Activated CD8-positive, alpha-beta memory T cell treated with anti-CD3 and anti-CD28 coated beads, Interleukin-2, amount 50 U/mL, for 48 hours (primary cell): Measurements from ENCODE around the gene SRSF2.
"Not testable (repeated sequence)": the region's sequence is repeated elsewhere in the genome, so short reads cannot be mapped to it uniquely, and the experiment has no call there.

Source experiments
- DNase-seq: peaks from one replicate; pipeline ENCODE4 v3.0.0-alpha.2; 2020

The SRSF2 gene

DNA sequence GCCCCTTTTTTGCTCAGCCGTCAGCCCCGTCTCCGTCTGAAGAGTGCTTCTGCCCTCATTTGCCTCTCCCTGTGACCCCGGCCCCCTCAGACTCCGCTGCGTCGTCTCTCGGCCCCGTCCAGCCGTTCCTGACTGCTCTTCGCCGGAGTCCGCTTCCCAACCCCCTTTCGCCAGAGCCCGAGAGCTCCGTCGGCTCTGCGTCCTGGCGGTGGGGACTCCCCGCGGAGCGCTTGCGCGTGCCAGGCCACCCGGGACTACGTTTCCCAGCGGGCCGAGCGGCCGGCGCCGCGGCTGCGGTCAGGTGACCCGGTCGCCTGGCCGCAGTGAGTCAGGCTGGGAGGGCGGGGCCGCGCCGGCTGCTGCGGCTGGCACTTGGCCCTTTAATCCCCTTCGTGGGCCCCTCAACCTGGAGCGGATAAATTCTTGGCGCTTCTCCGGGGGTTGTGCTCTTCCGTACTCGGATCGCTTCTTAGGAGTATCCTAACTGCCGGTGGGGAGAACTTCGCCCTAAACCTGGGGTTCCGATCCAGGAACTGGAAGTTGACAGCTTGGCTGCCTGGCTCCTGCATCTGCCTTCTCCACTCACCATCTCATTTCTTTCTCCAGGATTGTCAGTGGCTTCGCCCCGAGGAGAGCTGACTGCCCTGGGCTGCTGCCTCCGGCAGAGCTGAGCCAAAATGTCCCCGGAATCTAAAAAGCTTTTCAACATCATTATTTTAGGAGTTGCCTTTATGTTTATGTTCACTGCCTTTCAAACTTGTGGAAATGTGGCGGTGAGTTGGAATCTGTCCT is 741 bp upstream of the SRSF2 start, which contains the start of gene MFSD11:
TSS of gene MFSD11 (plus strand) at position 444 of the 792 bp plus-strand sequence. CDS start at position 678, 234 bp downstream.
- DNase-seq, result peak; percentile 94

DNA sequence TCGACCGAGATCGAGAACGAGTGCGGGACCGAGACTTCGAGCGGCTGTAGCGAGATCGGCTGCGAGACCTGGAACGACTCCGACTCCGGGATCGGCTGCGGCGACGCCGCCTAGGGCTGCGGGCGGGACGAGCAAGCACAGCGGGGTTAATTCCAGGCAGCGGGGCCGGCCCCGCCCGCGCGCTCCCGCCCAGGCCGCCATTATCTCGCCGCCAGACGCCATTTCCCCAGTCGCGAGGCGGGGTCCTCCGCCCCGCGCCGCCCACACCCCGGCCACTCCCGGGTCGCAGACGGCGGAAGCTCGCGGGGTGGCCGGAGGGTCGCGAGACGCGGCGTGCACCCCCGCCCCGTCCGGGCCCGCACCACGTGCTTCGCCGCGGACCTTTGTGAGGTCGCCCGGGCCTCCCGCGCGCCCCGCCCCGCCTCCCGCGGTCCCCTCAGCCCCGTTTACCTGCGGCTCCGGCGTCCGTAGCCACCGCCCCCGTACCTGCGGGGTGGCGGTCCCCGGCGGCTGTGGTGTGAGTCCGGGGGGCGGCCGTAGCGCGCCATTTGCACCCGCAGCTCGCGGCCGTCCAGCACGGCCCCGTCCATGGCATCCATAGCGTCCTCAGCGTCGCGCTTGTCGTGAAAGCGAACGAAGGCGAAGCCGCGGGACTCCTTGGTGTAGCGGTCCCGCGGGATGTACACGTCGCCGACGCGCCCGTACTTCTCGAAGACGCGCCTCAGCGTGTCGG is 616 bp downstream of the SRSF2 start:
- DNase-seq, result peak; percentile 84

DNA sequence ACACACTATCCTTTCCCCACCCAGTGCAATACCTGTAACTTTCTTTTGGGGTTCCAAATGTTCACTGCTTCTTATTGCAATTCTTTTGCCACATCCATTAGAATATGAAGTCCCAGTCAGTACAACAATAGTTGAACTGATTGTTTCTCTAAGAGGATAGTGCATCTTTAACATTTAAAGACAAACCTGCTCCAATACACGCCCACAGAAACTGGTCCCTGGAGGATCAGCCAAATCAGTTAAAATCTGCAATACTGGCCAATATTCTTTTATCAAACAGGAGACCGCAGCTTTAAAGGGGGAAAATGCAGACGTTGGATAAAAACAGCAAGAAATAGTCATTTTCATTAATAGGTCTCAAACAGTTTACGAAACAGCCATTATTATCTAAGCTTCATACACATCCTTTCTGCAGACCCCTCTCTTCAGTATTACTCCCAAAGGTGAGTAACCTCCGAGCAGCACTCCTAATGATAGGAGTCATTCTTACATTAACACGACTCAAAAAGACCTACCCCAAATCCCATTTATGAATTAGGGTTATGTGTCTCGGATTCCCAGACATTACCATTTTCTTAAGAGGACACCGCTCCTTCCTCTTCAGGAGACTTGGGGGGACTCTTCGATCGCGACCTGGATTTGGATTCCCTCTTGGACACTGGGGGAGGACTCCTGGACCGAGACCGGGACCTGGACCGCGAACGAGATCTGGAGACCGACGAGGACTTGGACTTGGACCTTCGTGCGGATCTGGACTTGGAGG is 1.4 kb downstream of the SRSF2 start:
- DNase-seq, result no peak

DNA sequence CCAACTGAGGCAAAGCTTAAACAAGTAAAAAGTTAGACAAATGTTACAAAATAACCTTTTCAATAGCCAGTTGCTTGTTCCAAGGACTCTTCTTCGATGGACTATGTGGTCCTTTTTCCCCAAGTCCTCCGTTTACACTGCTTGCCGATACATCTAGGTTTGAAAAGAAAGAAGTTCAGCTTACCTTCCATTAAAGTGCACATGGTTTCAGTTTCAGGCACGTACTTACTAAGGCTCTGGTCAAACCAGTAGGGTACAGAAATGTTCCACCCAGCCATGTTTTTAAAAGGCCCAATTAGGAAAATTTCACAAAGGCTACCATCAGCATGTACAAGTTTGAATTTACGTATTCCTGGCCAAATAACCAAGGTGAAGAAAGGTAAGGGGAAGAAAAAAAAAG is 2.1 kb downstream of the SRSF2 start:
- DNase-seq, result no peak

DNA sequence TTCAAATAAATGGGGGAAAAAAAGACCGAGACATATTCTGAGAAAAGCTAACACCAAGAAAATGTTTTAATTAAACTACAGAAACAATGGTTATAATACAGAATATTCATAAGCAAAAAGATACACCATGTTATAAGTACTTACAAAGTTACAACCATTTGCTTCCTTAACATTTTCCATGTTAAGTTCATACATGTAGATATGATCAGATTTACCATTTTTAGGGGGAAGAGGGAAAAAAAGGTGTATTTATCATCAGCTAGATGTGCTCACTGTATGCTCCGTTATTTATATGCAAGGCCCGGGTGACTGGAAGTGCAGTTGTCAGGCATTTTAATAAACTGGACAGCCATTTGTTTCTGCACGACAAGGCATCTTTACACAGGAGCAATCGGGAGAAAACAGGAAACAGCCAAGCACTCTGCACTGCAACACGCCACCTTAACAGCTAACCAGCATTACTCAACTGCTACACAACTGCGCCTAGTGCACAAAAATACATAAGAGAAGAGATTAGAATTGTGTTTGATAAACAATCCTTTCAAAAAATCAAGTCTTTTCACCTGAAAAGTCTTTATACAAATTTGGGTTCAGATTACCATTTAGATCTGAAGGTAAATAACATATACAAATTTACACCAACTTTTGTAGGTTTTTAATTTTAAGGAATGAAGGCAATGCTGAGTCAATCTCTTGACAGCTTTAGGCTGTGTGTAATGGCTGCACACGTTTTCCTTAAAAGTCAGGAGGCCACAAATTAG is 2.9 kb downstream of the SRSF2 start:
- DNase-seq, result no peak

DNA sequence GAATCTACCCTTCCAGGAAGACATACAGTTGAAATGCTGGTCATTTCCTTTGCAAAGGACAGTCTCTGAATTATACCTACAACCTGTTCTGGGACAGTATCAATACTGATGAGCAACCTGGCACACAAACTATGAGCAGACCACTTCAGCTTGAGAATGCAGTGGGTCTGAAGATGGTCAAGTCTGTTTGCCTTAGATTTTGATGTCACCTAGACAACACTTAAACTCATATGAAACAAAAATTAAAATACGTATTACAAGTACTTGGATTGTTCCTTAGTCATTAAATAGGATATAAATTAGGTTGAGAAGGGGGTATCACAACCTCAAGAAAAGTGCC is 3.5 kb downstream of the SRSF2 start:
- no peak for DNase-seq

DNA sequence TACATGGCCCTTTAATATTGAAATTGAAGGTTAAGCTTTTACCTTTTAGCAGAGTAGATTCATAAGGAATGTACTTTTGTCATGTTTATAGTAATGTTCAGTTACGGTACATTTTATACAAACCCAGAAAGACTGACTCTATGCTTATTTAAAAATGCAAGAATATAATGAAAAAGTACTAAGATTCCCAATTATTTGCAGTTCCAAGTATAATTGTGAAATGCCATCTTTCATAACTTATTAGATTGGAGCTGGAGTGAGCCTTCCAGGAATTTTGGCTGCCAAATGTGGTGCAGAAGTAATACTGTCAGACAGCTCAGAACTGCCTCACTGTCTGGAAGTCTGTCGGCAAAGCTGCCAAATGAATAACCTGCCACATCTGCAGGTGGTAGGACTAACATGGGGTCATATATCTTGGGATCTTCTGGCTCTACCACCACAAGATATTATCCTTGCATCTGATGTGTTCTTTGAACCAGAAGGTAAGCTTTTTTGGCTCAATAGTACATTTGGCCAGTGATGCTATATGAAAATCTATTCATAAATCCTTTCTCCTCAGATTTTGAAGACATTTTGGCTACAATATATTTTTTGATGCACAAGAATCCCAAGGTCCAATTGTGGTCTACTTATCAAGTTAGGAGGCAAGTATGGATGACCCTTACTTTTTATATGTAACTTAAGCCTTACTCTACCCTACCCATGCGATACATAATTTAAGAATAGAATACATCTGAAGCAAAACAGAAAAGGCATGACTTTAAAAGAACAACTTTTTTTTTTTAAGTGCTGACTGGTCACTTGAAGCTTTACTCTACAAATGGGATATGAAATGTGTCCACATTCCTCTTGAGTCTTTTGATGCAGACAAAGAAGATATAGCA is 4.2 kb downstream of the SRSF2 start:
- no peak for DNase-seq

DNA sequence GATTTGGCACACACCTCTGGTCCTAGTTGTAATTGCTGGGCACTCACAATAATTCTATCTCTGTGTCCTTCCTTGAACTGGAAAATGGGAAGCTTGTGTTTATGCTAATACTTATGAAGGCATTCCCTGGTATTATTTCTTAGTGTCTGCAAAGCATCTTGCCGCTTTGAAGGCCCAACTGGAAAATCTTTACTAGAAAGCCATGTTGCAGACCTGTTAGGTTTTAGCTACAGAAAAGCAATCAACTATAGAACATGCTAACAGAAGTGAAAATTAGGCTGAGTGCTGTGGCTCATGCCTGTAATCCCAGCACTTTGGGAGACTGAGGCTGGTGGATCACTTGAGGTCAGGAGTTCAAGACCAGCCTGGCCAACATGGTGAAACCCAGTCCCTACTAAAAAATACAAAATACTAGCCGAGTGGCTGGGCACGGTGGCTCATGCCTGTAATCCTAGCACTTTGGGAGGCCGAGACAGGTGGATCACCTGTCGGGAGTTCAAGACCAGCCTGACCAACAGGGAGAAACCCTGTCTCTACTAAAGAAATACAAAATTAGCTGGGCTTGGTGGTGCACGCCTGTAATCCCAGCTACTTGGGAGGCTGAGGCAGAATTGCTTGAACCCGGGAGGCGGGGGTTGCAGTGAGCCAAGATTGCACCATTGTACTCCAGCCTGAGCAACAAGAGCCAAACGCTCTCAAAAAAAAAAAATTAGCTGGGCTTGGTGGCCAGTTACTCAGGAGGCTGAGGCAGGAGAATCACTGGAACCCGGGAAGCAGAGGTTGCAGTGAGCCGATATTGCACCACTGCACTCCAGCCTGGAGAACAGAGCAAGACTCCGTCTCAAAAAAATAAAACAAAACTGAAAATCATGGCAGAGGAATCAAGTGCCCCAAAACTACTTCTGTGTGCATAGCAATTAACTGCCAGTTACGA is 5.1 kb downstream of the SRSF2 start:
- not testable (repeated sequence) for DNase-seq

DNA sequence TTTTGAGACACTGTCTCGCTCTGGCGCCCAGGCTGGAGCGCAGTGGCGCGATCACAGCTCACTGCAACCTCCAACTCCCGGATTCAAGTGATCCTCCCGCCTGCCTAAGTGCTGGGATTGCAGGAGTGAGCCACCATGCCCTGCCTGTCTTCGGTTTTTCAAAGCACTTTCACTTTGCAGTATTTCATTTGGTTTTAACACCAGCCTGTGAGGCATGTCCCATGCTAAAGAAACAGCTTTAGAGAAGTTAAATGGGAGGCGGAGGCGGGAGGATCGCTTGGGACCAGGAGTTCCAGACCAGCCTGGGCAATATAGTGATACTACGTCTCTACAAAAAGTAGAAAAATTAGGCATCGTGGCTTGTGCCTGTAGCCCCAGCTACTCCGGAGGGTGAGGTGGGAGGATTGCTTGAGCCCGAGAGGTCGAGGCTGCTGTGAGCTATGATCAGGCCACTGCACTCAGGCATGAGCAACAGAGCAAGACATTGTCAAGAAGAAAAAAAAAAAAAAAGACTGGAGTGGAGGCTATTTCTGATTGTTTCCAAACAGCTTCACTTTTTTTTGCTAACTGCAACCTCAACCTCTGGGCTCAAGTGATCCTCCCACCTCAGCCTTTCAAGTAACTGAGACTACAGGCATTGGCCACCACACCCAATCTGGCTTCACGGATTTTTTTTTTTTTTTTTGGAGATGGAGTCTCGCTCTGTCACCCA is 9.2 kb downstream of the SRSF2 start:
- no peak for DNase-seq

DNA sequence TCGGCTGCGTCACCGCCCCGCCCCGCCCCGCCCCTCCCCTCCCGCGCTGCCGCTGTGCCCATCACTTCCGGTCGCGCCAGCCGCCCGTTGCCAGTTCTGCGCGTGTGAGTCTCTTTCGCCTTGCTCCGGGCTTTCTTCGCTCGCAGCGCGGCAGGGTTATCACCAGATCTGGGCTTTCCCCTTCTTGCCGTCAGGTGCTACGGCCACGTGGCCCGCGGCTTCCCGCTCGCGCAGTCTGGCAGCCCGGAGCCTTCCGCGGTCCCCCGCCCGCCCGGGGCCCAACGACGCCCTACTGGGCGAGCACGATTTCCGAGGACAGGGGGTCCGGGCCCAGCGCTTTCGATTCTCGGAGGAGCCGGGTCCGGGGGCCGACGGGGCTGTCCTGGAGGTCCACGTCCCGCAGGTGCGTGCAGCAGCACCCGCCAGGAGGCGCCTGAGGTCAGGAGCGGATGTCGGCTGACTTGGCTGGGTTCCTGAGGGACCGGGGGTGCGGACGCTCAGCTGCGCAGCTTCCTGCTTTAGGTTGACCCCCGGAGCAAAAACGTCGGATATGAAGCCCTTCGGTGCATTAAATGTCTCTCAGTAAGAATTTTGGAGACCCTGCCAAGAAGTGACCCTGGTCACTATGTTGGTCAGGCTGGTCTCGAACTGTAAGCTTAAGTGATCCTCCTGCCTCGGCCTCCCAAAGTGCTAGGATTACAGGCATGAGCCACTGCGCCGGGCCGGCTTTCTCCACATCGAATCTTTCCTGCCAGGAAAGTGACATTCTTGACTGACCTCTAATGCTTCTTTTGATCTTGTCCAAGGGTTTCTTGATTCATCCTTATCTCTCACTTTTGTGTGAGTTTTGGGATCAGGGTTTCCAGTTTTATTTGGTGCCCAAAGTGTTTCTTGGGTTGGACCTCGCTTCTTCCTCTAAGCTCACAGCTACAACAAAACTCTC is 10.1 kb downstream of the SRSF2 start, which contains the start of gene METTL23:
TSS of gene METTL23 (plus strand) at position 64 of the 943 bp plus-strand sequence. CDS start 2,872 bp downstream, outside the sequence.
- peak; percentile 94 for DNase-seq

DNA sequence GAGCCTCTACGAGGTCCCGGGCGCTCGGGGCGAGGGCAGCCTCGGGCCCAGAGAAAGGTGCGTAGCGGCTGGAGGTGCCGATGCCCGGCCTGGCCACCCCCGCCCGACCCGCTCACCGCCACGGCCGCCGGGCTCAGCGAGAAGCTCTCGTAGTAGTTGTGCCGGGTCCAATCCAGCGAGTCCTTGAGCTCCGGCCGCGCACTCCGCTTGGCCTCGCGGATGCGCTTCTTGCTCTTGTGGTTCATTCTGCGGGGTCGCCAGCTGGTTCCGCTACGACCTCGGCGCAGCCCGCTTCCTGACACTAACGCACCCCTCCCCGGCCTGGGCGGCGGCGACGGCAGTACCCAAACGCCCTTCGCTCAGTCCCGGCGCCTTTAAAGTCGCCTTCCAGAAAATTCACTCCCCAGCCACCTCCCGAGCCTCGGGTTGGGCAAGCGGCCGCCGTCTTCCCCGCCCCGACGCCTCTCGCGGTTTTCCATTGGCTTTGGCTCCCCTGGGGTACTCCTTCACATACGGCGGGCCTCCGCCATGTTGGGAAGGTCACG is 10.8 kb downstream of the SRSF2 start, which contains the start of gene JMJD6:
TSS of gene JMJD6 (minus strand) at position 376 of the 545 bp plus-strand sequence. CDS start at position 245, 131 bp downstream.
- no peak for DNase-seq

DNA sequence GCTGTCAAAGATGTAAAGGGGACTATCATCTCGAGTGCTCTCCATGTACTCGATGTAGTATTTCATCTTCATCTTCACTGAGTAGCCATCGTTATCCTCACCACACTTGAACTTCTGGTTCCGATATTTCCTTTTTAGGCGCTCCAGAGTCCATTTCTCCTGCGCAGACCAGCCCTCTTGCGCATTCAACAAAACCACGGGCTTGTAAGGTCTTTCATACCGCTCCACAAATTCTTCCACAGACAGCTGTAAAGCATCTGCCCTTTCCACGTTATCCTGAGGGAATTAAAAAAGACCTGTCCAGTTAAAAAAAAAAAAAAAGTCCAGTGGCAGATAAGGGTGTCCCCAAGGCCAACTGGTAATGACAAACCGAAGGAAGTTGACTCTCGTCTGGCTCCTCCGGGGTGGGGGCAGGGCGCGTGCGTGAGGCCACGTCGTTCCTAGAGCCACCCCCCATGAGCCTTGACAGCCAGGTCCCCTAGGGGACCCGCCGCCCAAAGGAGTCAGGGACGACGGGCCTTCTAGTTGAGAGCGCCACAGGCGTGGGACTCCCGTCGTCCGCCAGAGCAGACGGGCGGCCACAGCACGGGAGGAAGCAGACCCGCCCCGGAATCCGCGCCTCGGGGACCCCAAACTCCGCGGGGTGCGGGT is 11.4 kb downstream of the SRSF2 start:
- DNase-seq, result peak; percentile 87

DNA sequence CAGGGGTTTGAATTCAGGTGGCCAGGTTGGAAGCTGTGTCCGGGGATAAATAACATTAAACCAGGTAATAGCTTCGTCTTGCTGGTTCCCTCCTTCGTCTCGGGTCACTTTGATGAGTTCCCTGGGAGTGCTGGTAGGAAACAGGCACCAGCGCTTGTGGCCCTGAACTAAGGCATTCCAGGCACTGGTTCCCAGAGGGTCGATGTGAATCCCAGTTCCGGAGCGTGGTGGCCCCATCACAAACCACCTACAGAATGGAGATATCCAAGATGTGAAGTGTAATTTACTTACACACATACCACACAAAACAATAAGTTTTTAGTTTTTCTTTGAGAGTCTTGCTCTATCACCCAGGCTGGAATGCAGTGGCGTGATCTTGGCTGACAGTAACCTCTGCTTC is 13.3 kb downstream of the SRSF2 start:
- DNase-seq, result no peak

DNA sequence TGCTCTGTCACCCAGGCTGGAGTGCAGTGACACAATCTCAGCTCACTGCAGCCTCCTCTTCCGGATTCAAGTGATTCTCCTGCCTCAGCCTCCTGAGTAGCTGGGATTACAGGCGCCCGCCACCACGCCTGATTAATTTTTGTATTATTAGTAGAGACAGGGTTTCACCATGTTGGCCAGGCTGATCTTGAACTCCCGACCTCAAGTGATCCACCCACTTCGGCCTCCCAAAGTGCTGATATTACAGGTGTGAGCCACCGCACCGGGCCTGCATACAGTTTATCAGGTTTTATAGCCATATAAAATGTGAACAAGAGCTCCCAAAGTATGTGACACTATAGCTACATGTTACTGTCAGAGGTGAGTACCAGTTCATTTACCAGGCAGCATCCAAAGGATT is 14.2 kb downstream of the SRSF2 start:
- DNase-seq, result not testable (repeated sequence)

DNA sequence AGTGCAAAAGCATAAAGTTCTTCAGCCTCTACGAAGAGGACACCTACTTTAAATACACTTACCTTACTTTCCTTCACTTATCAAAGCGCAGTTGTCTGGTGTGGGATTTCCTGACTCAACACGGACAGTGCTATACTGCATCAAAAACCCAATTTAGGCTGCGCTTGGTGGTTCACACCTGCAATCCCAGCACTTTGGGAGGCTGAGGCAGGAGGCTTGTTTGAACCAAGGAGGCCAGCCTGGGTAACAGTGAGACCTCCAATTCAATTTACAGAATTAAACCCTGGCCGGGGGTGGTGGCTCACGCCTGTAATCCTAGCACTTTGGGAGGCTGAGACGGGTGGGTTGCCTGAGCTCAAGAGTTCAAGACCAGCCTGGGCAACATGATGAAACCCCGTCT is 14.9 kb downstream of the SRSF2 start:
- DNase-seq, result no peak

DNA sequence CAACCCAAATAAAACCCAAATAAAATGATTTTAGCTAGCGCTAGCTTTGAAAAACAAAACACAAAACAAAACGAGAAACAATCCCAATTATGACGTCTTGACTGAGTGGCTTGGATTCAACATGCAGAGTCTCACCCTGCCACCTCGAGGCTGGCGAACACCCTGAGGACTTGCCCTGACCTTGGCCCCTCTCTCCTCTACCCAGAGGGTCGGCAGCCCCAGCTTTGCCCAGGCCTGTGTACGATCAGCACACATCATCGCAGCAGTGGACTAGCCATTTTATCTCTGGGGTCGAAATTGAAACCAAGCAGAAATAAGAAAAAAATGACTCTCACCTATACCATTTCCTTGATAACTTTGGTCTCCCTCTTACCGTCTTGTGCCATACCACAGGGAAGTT is 15.7 kb downstream of the SRSF2 start:
- DNase-seq, result no peak

DNA sequence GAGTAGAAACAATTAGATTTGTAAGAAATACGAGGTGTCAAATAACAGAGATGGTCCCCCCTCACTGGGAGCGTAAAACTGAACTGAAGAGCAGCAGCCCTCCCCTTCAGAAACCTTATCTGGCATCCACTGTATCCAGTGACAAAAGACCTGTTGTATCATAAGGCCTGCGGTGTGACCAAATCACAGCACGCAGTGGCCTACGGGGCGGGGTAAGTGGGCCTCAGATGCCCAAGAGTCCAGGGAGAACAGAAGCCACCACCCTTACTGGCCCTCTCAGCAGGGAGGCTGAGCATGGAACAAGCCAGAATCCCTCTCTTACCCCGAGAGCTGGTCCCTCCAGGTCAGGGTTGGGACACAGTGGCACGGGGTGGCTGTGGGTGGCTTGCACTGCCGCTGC is 16.2 kb downstream of the SRSF2 start:
- DNase-seq, result no peak

DNA sequence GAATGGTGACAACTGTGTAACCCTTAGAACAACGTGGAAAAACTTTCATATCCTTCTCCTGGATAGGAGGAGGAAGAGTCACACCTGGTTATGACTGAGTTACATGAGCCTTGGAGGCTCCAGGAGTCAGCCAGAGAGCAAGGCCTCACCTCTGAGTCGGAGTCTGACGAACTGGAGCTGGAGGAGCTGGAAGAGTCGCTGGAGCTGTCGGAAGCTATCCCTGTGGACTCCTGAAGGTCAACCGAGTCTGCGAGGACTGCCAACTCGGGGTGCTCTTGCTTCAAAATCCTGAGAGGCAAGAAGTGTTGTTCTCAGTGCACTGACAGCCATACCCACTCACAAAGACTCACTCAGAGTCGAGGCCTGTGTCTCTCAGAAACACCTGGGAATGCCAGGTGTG is 16.9 kb downstream of the SRSF2 start:
- DNase-seq, result no peak
